Brain microvascular endothelial cell (primary cell): Measurements from ENCODE around the gene ARMC9.

Source experiments
- DNase-seq: peaks from one replicate; pipeline ENCODE4 v3.0.0-alpha.2; 2020
- H3K27ac ChIP-seq: fragments of 250-450 bp; sonication (Bioruptor Pico); 2 replicates; pipeline ENCODE4 v1.5.1; 2020; ENCODE audit warnings: mild to moderate bottlenecking, moderate library complexity
- H3K27me3 ChIP-seq: fragments of 250-450 bp; sonication (Bioruptor Pico); replicated peaks from 2 replicates; pipeline ENCODE4 v1.5.1; 2020; ENCODE audit warnings: mild to moderate bottlenecking
- H3K36me3 ChIP-seq: fragments of 250-450 bp; sonication (Bioruptor Pico); replicated peaks from 2 replicates; pipeline ENCODE4 v1.5.1; 2020; ENCODE audit warnings: mild to moderate bottlenecking
- H3K4me3 ChIP-seq: 2 replicates; pipeline ENCODE4 v1.5.1; 2011; ENCODE audit warnings: low read depth, mild to moderate bottlenecking, control low read depth, low read length, moderate library complexity
- CTCF ChIP-seq: IDR thresholded peaks from 2 replicates; pipeline ENCODE4 v1.5.1; 2011; ENCODE audit warnings: low read depth, mild to moderate bottlenecking, moderate library complexity, low read length, control low read depth, inconsistent platforms; ENCODE audit errors: missing control alignments
- in situ Hi-C: cut with HindIII; loops from 2 replicates; pipeline ENCODE4 v1.10.0; 2017; ENCODE audit warnings: low sequenced_read_pairs, low pct_ligation_motif_present

ARMC9 gene

GRCh38 chr2:231308631-231309428 lies 110.4 kb downstream of the ARMC9 start:
- no peak for TF ChIP-seq CTCF
- in situ Hi-C loops, result loop anchor here (25.0 kb wide), 1 partner anchor 103 kb away; no protein-coding TSS in a partner anchor
- DNase-seq, result peak; percentile 78
- Histone ChIP-seq H3K36me3 (peaks cover 8% of the 10 kb centered on the region), H3K4me3 (no peak overlapping the region), H3K27ac (no peak overlapping the region), H3K27me3 (no peaks in the 10 kb centered on the region)

- in situ Hi-C loops, result loop anchor here (25.0 kb wide), 1 partner anchor 100 kb away; no protein-coding TSS in a partner anchor
- no peak for TF ChIP-seq CTCF
- Histone ChIP-seq H3K4me3 (no peak overlapping the region), H3K27me3 (no peaks in the 10 kb centered on the region), H3K36me3 (no peaks in the 10 kb centered on the region), H3K27ac (no peak overlapping the region)
- no peak for DNase-seq
Observed at GRCh38 chr2:231312066-231312465, 113.6 kb downstream of the ARMC9 start.

GRCh38 chr2:231315896-231316295 lies 117.5 kb downstream of the ARMC9 start:
- in situ Hi-C loops, result loop anchor here (25.0 kb wide), 1 partner anchor 96 kb away; no protein-coding TSS in a partner anchor
- H3K27me3 ChIP-seq, result no peaks in the 10 kb centered on the region
- H3K27ac ChIP-seq, result no peak overlapping the region
- peaks cover 2% of the 10 kb centered on the region for H3K36me3 ChIP-seq
- H3K4me3 ChIP-seq, result no peak overlapping the region
- no peak for TF ChIP-seq CTCF
- no peak for DNase-seq

DNA sequence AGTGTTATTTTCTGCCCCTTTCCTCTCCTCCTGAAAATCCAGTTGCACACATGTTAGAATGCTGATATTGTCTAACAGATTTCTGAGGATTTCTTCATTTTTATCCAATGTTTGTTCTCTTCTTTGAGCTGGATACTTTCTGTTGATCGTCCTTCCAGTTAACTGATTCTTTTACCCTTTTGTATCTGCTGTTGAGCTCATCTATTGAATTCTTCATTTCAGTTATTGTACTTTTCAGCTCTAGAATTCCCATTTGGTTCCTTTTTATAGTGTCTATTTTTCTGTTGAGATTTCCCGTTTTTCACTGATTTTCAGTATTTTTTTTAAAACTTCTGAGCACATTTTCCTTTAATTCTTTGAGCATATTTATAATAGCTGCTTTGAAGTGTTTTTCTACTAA lies 119.1 kb downstream of the ARMC9 start:
- no peak for DNase-seq
- Histone ChIP-seq H3K27me3 (no peaks in the 10 kb centered on the region), H3K4me3 (no peak overlapping the region), H3K27ac (no peak overlapping the region), H3K36me3 (peaks cover 2% of the 10 kb centered on the region)
- TF ChIP-seq CTCF, result no peak
- in situ Hi-C loops, result loop anchor here (25.0 kb wide), 1 partner anchor 95 kb away; no protein-coding TSS in a partner anchor

DNA sequence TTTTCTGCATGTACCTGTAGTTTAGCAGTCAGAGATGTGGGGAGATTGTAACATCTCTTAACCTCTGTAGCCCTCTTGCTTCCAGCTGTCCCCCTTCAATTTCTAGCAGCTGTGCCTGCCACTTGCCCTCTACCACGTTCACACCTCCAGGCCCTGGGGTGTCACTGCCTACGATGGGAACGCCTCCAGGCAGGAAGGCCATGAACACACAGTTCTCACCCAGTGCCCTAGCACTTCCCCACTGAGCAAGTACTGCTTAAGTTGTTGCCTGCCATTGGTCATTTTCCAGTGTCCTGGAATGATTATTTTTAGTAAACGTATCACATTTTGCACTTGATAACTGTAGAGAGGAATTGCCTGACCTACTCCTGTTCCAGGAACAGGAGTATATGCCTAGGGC lies 120.0 kb downstream of the ARMC9 start:
- no peak for DNase-seq
- TF ChIP-seq CTCF, result no peak
- H3K27me3 ChIP-seq, result no peaks in the 10 kb centered on the region
- in situ Hi-C loops, result loop anchor here (25.0 kb wide), 1 partner anchor 94 kb away; no protein-coding TSS in a partner anchor
- H3K36me3 ChIP-seq, result peaks cover 2% of the 10 kb centered on the region
- H3K27ac ChIP-seq, result no peak overlapping the region
- H3K4me3 ChIP-seq, result no peak overlapping the region

- Histone ChIP-seq H3K27ac (no peak overlapping the region), H3K4me3 (no peak overlapping the region), H3K36me3 (peaks cover 2% of the 10 kb centered on the region), H3K27me3 (no peaks in the 10 kb centered on the region)
- TF ChIP-seq CTCF, result no peak
- DNase-seq, result no peak
- in situ Hi-C loops, result loop anchor here (25.0 kb wide), 1 partner anchor 93 kb away; no protein-coding TSS in a partner anchor
Observed at GRCh38 chr2:231318954-231319353, 120.5 kb downstream of the ARMC9 start.
